Fibroblast of skin of right quadriceps (primary cell): ENCODE results near the gene C10orf143.
A peak's percentile ranks its signal among the peaks of the same experiment; 100 is the strongest.
"Not testable (repeated sequence)": the region's sequence is repeated elsewhere in the genome, so short reads cannot be mapped to it uniquely, and the experiment has no call there.

Source experiments
- DNase-seq: peaks from one replicate; pipeline ENCODE4 v3.0.0-alpha.2; 2013

The C10orf143 gene

GRCh38 chr10:130110246-130111112, at the start of gene C10orf143:
Gene C10orf143, minus strand, starts transcription at chr10:130110830. Its CDS starts 58 bp downstream, at chr10:130110772.
- DNase-seq, result peak; percentile 97

GRCh38 chr10:130159192-130159794, 48.7 kb upstream of the C10orf143 start:
- no peak for DNase-seq

GRCh38 chr10:130146042-130146441, 35.4 kb upstream of the C10orf143 start:
- DNase-seq, result no peak

GRCh38 chr10:130141878-130142277, 31.2 kb upstream of the C10orf143 start:
- no peak for DNase-seq

- DNase-seq, result peak; percentile 25
These were observed 30.8 kb upstream of the C10orf143 start for GRCh38 chr10:130141460-130141859.

- no peak for DNase-seq
These were observed 30.4 kb upstream of the C10orf143 start for GRCh38 chr10:130141038-130141437.

GRCh38 chr10:130140425-130140824, 29.8 kb upstream of the C10orf143 start:
- DNase-seq, result no peak

GRCh38 chr10:130138479-130138866, 27.8 kb upstream of the C10orf143 start:
- peak; percentile 6 for DNase-seq

GRCh38 chr10:130137659-130138478, 27.2 kb upstream of the C10orf143 start:
- DNase-seq, result no peak

GRCh38 chr10:130137090-130137448, 26.4 kb upstream of the C10orf143 start:
- DNase-seq, result peak; percentile 6

- peak; percentile 79 for DNase-seq
These were observed 25.8 kb upstream of the C10orf143 start, which contains the start of gene GLRX3 for GRCh38 chr10:130136226-130137089. Gene GLRX3, plus strand, starts transcription at chr10:130136391. Its CDS starts 30 bp downstream, at chr10:130136421.

GRCh38 chr10:130135676-130136225, 25.1 kb upstream of the C10orf143 start:
- no peak for DNase-seq

GRCh38 chr10:130128922-130129321, 18.3 kb upstream of the C10orf143 start:
- no peak for DNase-seq

GRCh38 chr10:130128062-130128781, 17.6 kb upstream of the C10orf143 start:
- no peak for DNase-seq

- peak; percentile 60 for DNase-seq
These were observed 16.9 kb upstream of the C10orf143 start for GRCh38 chr10:130127364-130128061.

GRCh38 chr10:130121486-130122079, 11.0 kb upstream of the C10orf143 start:
- no peak for DNase-seq

GRCh38 chr10:130117535-130117934, 6.9 kb upstream of the C10orf143 start:
- not testable (repeated sequence) for DNase-seq

GRCh38 chr10:130116942-130117341, 6.3 kb upstream of the C10orf143 start:
- not testable (repeated sequence) for DNase-seq

- DNase-seq, result no peak
These were observed 2.2 kb upstream of the C10orf143 start for GRCh38 chr10:130112821-130113220.

- DNase-seq, result no peak
These were observed 1.2 kb upstream of the C10orf143 start for GRCh38 chr10:130111852-130112180.
